Panc1 (cell line): Measurements from ENCODE around the gene LITAF.

Source experiments
- POLR2AphosphoS5 ChIP-seq: IDR thresholded peaks from 2 replicates; pipeline ENCODE4 v1.6.1; 2012; ENCODE audit warnings: mild to moderate bottlenecking, low read depth, low read length, moderate library complexity
- REST ChIP-seq, 2 experiments: IDR thresholded peaks; 2 replicates each; pipeline ENCODE4 v1.6.1; 2011 to 2012; ENCODE audit warnings: low read depth in 2 of 2, control low read depth in 1 of 2, low read length in 1 of 2, mild to moderate bottlenecking in 1 of 2, moderate library complexity in 1 of 2; ENCODE audit not compliant: insufficient read depth in 1 of 2
- SIN3A ChIP-seq: IDR thresholded peaks from 2 replicates; pipeline ENCODE4 v1.6.1; 2012; ENCODE audit warnings: low read depth, mild to moderate bottlenecking, low read length, moderate library complexity, borderline replicate concordance; ENCODE audit not compliant: insufficient read depth
- TCF7L2 ChIP-seq: IDR thresholded peaks from 2 replicates; pipeline ENCODE4 v1.6.1; 2011; ENCODE audit warnings: mild to moderate bottlenecking, low read depth, low read length, inconsistent platforms
- TF ChIP-seq, protein P1 (sequence below): fragments of 450-650 bp; IDR thresholded peaks from 2 replicates; pipeline ENCODE4 v1.5.1; 2017; ENCODE audit warnings: mild to moderate bottlenecking

DNA sequence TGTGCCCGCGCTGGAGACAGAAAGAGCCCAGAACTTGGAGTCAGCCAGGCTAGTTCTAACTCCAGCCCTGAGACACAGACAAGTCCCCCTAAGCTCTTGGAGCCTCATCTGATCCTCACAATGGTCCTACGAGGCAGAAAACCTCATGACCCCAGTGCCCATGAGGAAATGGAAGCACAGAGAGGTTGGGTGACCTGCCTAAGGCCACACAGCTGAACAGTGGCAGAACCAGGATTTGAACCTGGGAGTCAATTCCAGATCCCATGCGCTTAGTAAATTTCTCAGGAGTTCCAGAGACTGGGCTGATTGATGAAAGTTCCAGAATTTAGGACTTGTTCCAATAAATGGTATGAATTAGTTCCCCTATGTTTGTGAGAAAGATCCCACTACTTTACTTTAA is 39.0 kb upstream of the LITAF start:
- TF ChIP-seq, protein P1, sequence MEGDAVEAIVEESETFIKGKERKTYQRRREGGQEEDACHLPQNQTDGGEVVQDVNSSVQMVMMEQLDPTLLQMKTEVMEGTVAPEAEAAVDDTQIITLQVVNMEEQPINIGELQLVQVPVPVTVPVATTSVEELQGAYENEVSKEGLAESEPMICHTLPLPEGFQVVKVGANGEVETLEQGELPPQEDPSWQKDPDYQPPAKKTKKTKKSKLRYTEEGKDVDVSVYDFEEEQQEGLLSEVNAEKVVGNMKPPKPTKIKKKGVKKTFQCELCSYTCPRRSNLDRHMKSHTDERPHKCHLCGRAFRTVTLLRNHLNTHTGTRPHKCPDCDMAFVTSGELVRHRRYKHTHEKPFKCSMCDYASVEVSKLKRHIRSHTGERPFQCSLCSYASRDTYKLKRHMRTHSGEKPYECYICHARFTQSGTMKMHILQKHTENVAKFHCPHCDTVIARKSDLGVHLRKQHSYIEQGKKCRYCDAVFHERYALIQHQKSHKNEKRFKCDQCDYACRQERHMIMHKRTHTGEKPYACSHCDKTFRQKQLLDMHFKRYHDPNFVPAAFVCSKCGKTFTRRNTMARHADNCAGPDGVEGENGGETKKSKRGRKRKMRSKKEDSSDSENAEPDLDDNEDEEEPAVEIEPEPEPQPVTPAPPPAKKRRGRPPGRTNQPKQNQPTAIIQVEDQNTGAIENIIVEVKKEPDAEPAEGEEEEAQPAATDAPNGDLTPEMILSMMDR: no peak
- no peak for TF ChIP-seq POLR2AphosphoS5
- TF ChIP-seq TCF7L2: no peak
- no peak for TF ChIP-seq REST (IDR thresholded peaks at IDR 0.05; ENCODE audit: insufficient read depth in 1 of 2, low read depth in 2 of 2, low read length in 1 of 2)
- TF ChIP-seq SIN3A: no peak
